GM21360 (cell line): ENCODE data around the gene SLC25A1.
"Not testable (repeated sequence)": the region's sequence is repeated elsewhere in the genome, so short reads cannot be mapped to it uniquely, and the experiment has no call there.

Experiments used
- ATAC-seq: cut with Tn5 transposase; IDR thresholded peaks from one replicate; pipeline ENCODE4 v1.9.1; 2021; ENCODE audit warnings: mild to moderate bottlenecking, moderate library complexity; ENCODE audit not compliant: unreplicated experiment

The SLC25A1 gene

GRCh38 chr22:19168088-19168890, 10.2 kb downstream of the SLC25A1 start:
- ATAC-seq = no peak

GRCh38 chr22:19167106-19167869, 11.2 kb downstream of the SLC25A1 start:
- no peak for ATAC-seq

GRCh38 chr22:19166421-19166820, 12.1 kb downstream of the SLC25A1 start:
- ATAC-seq = no peak

- no peak for ATAC-seq
Observed at GRCh38 chr22:19164425-19164824, 14.1 kb downstream of the SLC25A1 start.

- ATAC-seq = not testable (repeated sequence)
Observed at GRCh38 chr22:19158649-19159048, 19.9 kb downstream of the SLC25A1 start.

- ATAC-seq = not testable (repeated sequence)
Observed at GRCh38 chr22:19156109-19156508, 22.4 kb downstream of the SLC25A1 start.

GRCh38 chr22:19152942-19153883, 25.3 kb downstream of the SLC25A1 start:
- no peak for ATAC-seq

GRCh38 chr22:19151329-19152191, 27.0 kb downstream of the SLC25A1 start:
- no peak for ATAC-seq

- ATAC-seq = no peak
Observed at GRCh38 chr22:19150482-19151328, 27.8 kb downstream of the SLC25A1 start.

GRCh38 chr22:19149991-19150390, 28.5 kb downstream of the SLC25A1 start, which contains the start of gene GSC2:
GSC2 (minus strand) TSS chr22:19150292; CDS start chr22:19150283, 9 bp downstream.
- ATAC-seq = no peak

- no peak for ATAC-seq
Observed at GRCh38 chr22:19149047-19149883, 29.3 kb downstream of the SLC25A1 start.

- ATAC-seq = no peak
Observed at GRCh38 chr22:19148417-19149046, 30.0 kb downstream of the SLC25A1 start.

- ATAC-seq = no peak
Observed at GRCh38 chr22:19147195-19147780, 31.2 kb downstream of the SLC25A1 start.

- no peak for ATAC-seq
Observed at GRCh38 chr22:19146215-19146968, 32.1 kb downstream of the SLC25A1 start.

GRCh38 chr22:19143967-19144400, 34.6 kb downstream of the SLC25A1 start:
- ATAC-seq = no peak

GRCh38 chr22:19143212-19143611, 35.3 kb downstream of the SLC25A1 start:
- no peak for ATAC-seq

GRCh38 chr22:19142394-19142793, 36.1 kb downstream of the SLC25A1 start:
- ATAC-seq = no peak
